GM23338 (cell line): Measurements from ENCODE around the gene TMEM132A. TPM values are rescaled to one million over a fixed set of nuclear protein-coding genes. Genes with fewer than 3 reads are reported as not detected.

ENCODE experiments used
- ATAC-seq: fragments of 200-7000 bp; cut with Tn5 transposase; 3 replicates; pipeline ENCODE4 v1.9.1; 2020
- DNase-seq: peaks from one replicate; pipeline ENCODE4 v3.0.0-alpha.2; 2015; ENCODE audit warnings: low spot score
- H2AFZ ChIP-seq: fragments of 200-600 bp; sonication (generic); 2 replicates; pipeline ENCODE4 v1.8.0; 2016; ENCODE audit warnings: antibody characterized with exemption, mild to moderate bottlenecking, moderate library complexity
- H3F3A ChIP-seq: fragments of 200-600 bp; sonication (generic); replicated peaks from 2 replicates; pipeline ENCODE4 v1.8.0; 2017; ENCODE audit warnings: antibody characterized with exemption, mixed run types, low read depth
- H3K27ac ChIP-seq: fragments of 200-600 bp; sonication (generic); 2 replicates; pipeline ENCODE4 v1.6.1; 2016; ENCODE audit warnings: low read depth
- H3K27me3 ChIP-seq: fragments of 200-600 bp; sonication (generic); 2 replicates; pipeline ENCODE4 v1.8.0; 2016; ENCODE audit warnings: mild to moderate bottlenecking, mixed run types, moderate library complexity; ENCODE audit not compliant: insufficient read depth
- H3K36me3 ChIP-seq: fragments of 200-600 bp; sonication (generic); 2 replicates; pipeline ENCODE4 v1.8.0; 2016; ENCODE audit warnings: mild to moderate bottlenecking; ENCODE audit not compliant: insufficient read depth
- H3K4me1 ChIP-seq: fragments of 200-600 bp; sonication (generic); 2 replicates; pipeline ENCODE4 v1.8.0; 2016; ENCODE audit warnings: mild to moderate bottlenecking, moderate library complexity; ENCODE audit not compliant: insufficient read depth
- H3K4me2 ChIP-seq: fragments of 200-600 bp; sonication (generic); 2 replicates; pipeline ENCODE4 v1.7.1; 2017; ENCODE audit warnings: mixed run types
- H3K4me3 ChIP-seq: fragments of 200-600 bp; sonication (generic); 2 replicates; pipeline ENCODE4 v1.6.1; 2016; ENCODE audit warnings: mixed run types
- H3K79me2 ChIP-seq: fragments of 200-600 bp; sonication (generic); replicated peaks from 2 replicates; pipeline ENCODE4 v1.8.0; 2017; ENCODE audit warnings: mild to moderate bottlenecking; ENCODE audit not compliant: insufficient read depth
- H3K9me2 ChIP-seq: fragments of 200-600 bp; sonication (generic); 2 replicates; pipeline ENCODE4 v1.8.0; 2017; ENCODE audit not compliant: insufficient read depth
- H4K20me1 ChIP-seq: fragments of 200-600 bp; sonication (generic); replicated peaks from 2 replicates; pipeline ENCODE4 v1.8.0; 2017; ENCODE audit warnings: mild to moderate bottlenecking; ENCODE audit not compliant: insufficient read depth
- H3K27ac Mint-ChIP-seq: 2 replicates; pipeline ENCODE4 v1.8.0; 2020; ENCODE audit warnings: inconsistent platforms, mild to moderate bottlenecking, moderate library complexity, mixed read lengths
- H3K27me3 Mint-ChIP-seq: 3 replicates; pipeline ENCODE4 v1.8.0; 2022; ENCODE audit warnings: low read depth, mild to moderate bottlenecking, moderate library complexity, mixed read lengths, inconsistent platforms; ENCODE audit not compliant: insufficient read depth, poor library complexity
- H3K36me3 Mint-ChIP-seq: 3 replicates; pipeline ENCODE4 v1.8.0; 2021; ENCODE audit warnings: low read depth, mild to moderate bottlenecking, inconsistent platforms, moderate library complexity, mixed read lengths
- H3K4me1 Mint-ChIP-seq: 3 replicates; pipeline ENCODE4 v1.8.0; 2020; ENCODE audit warnings: mild to moderate bottlenecking, inconsistent platforms, mixed read lengths
- H3K4me3 Mint-ChIP-seq: 3 replicates; pipeline ENCODE4 v1.8.0; 2021; ENCODE audit warnings: moderate library complexity, mild to moderate bottlenecking, inconsistent platforms, mixed read lengths
- H3K9me3 Mint-ChIP-seq: 3 replicates; pipeline ENCODE4 v1.8.0; 2020; ENCODE audit warnings: moderate library complexity, mild to moderate bottlenecking, inconsistent platforms, mixed read lengths
- CREB1 ChIP-seq: fragments of 250-450 bp; sonication (Bioruptor Pico); IDR thresholded peaks from 2 replicates; pipeline ENCODE4 v1.5.0; 2020; ENCODE audit warnings: low read depth, mild to moderate bottlenecking, moderate library complexity
- ETS1 ChIP-seq: IDR thresholded peaks from 2 replicates; pipeline ENCODE4 v1.6.1; 2016; ENCODE audit warnings: antibody characterized with exemption
- EZH2 ChIP-seq: fragments of 200-600 bp; sonication (generic); IDR thresholded peaks from one replicate; pipeline ENCODE4 v1.8.0; 2017; ENCODE audit warnings: antibody characterized with exemption, mild to moderate bottlenecking, low read depth; ENCODE audit not compliant: unreplicated experiment
- EZH2phosphoT487 ChIP-seq: fragments of 200-600 bp; sonication (generic); IDR thresholded peaks from one replicate; pipeline ENCODE4 v1.8.1; 2018; ENCODE audit warnings: antibody characterized with exemption; ENCODE audit not compliant: unreplicated experiment
- NANOG ChIP-seq: IDR thresholded peaks from 2 replicates; pipeline ENCODE4 v1.6.1; 2016; ENCODE audit warnings: antibody characterized with exemption, borderline replicate concordance
- POLR2AphosphoS5 ChIP-seq: IDR thresholded peaks from 2 replicates; pipeline ENCODE4 v1.6.1; 2016; ENCODE audit warnings: antibody characterized with exemption, low read depth
- REST ChIP-seq: IDR thresholded peaks from one replicate; pipeline ENCODE4 v1.6.1; 2018; ENCODE audit warnings: antibody characterized with exemption; ENCODE audit not compliant: unreplicated experiment
- STAT1 ChIP-seq: IDR thresholded peaks from one replicate; pipeline ENCODE4 v1.6.1; 2016; ENCODE audit warnings: antibody characterized with exemption; ENCODE audit not compliant: unreplicated experiment
- ZNF462 ChIP-seq: fragments of 250-450 bp; sonication (Bioruptor Pico); IDR thresholded peaks from 2 replicates; pipeline ENCODE4 v1.5.0; 2020; ENCODE audit warnings: mild to moderate bottlenecking, moderate library complexity
- polyA plus RNA-seq: library from polyadenylated mRNA; unstranded; fragments of >200 nt; fragmentation: Nextera tagmentation; extraction: Ambion mirVana; gene quantifications from 2 replicates; pipeline ENCODE4 v1.2.1, GENCODE V29; 2016
- total RNA-seq: library from RNA; depleted of rRNA; stranded (reverse); fragments of >200 nt; shearing (Covaris generic); gene quantifications from 2 replicates; pipeline ENCODE4 v1.2.3, GENCODE V29; 2014

The TMEM132A gene
- total and polyA plus RNA-seq, 2 experiments from 2014 or later = 36.2 to 96.6 TPM

DNA sequence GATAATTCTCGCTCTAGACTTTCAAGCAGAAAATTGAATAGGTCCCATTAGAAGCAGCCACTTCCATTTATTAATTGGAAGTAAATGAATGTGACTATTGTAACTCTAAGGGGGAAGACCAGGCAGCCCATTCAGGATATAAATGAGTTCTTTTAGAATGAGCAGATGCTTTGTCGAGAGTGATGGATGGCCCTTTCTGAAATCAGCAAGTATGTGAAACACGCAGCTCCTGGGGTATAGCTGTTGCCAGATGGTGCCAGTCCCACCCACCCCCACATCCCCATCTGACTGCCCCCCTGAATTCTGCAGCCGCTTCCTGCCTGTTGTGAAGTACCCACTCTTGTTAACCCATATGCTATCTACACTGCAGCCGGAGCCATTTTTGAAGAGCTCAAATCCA, 24.0 kb downstream of the TMEM132A start (continued):
- TF ChIP-seq ETS1 (no peak), NANOG (no peak), STAT1 (no peak), CREB1 (CRISPR knock-in tag) (no peak)

DNA sequence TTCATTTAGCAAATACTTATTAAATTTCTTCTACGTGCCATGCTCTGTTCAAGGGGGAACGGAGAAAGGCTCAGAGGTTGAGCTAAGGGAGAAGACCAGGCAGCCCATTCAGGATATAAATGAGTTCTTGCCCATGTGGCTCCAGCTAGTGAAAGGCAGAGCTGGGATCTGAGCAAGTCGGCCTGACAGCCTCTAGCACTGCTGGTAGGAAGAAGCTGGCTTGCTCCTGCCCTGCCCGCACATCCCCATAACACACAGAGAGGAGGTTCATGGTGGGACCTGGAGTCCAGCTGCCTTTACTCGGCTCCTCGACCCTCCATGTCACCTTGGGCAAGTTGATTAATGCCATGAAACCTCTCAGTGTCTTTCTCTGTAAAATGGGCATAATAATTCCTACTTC, 25.8 kb downstream of the TMEM132A start:
- peaks cover 30% of the 10 kb centered on the region for H3K27me3 ChIP-seq
- peaks cover 3% of the 10 kb centered on the region; the same call in 1 of the 3 replicates for H3K36me3 Mint-ChIP-seq
- no peak for ATAC-seq

More for the DNA sequence above, 25.8 kb downstream of the TMEM132A start:
- Mint-ChIP-seq H3K4me1 (peaks cover 44% of the 10 kb centered on the region), H3K27ac (no peak overlapping the region), H3K27me3 (peaks cover 30% of the 10 kb centered on the region), H3K9me3 (no peaks in the 10 kb centered on the region), H3K4me3 (peak overlapping the region; percentile 70)
- H3K79me2 ChIP-seq = peaks cover 6% of the 10 kb centered on the region; the same call in 1 of the 2 replicates
- H3F3A ChIP-seq = peaks cover 8% of the 10 kb centered on the region
- H3K4me3 ChIP-seq = peak overlapping the region; percentile 68
- H3K9me2 ChIP-seq = no peaks in the 10 kb centered on the region
- peak overlapping the region; percentile 90 for H3K4me2 ChIP-seq
- no peak for DNase-seq
- H3K4me1 ChIP-seq = peaks cover 29% of the 10 kb centered on the region
- no peak for TF ChIP-seq REST
- TF ChIP-seq ZNF462 = no peak
- no peak for TF ChIP-seq CREB1 (CRISPR knock-in tag)
- TF ChIP-seq POLR2AphosphoS5 = no peak
- no peak for TF ChIP-seq EZH2phosphoT487
- no peak for TF ChIP-seq EZH2
- no peak for TF ChIP-seq ETS1
- H3K36me3 ChIP-seq = no peaks in the 10 kb centered on the region
- no peak overlapping the region for H3K27ac ChIP-seq
- no peak overlapping the region for H2AFZ ChIP-seq
- no peaks in the 10 kb centered on the region for H4K20me1 ChIP-seq
